Left lung (tissue), 14 donors: ENCODE results near the gene OR5K2. TPM values are rescaled to one million over a fixed set of nuclear protein-coding genes. Genes with fewer than 3 reads are reported as not detected.

Experiments used
- ATAC-seq: fragments of 200-7000 bp; cut with Tn5 transposase; one replicate; pipeline ENCODE4 v1.9.1; 2020; ENCODE audit warnings: moderate library complexity
- DNase-seq, 4 donors: peaks; one replicate each; pipeline ENCODE4 v3.0.0-alpha.2; 2013 to 2020
- H3K27ac ChIP-seq, 2 donors: fragments of 200-600 bp; sonication (generic) in 1 of 2; one replicate each; pipeline versions ENCODE4 v1.5.0 to v1.8.0; 2020 to 2021
- H3K27me3 ChIP-seq, 2 donors: fragments of 200-600 bp; sonication (generic) in 1 of 2; one replicate each; pipeline versions ENCODE4 v1.5.0 to v1.8.0; 2020 to 2021
- H3K36me3 ChIP-seq, 2 donors: fragments of 200-600 bp; sonication (generic) in 1 of 2; one replicate each; pipeline versions ENCODE4 v1.5.0 to v1.8.0; 2020 to 2021
- H3K4me1 ChIP-seq, 2 donors: fragments of 200-600 bp; one replicate each; pipeline ENCODE4 v1.8.0; 2021
- H3K4me3 ChIP-seq, 2 donors: fragments of 200-600 bp; sonication (generic) in 1 of 2; one replicate each; pipeline versions ENCODE4 v1.5.0 to v1.8.0; 2020 to 2021; ENCODE audit warnings: mild to moderate bottlenecking in 1 of 2
- H3K9me3 ChIP-seq, 2 donors: fragments of 200-600 bp; sonication (generic) in 1 of 2; one replicate each; pipeline versions ENCODE4 v1.5.0 to v1.8.0; 2020 to 2021
- intact Hi-C, 2 donors: fragments of 100-400 bp; cut with DNase I; formaldehyde crosslinking; loops; one replicate each; pipeline versions ENCODE4 v1.11.2 to v1.14.2; 2022
- long read RNA-seq, 12 donors: library from polyadenylated mRNA in 2 of 12; unstranded in 2 of 12; transcript quantifications; one replicate each; pipeline ENCODE4 v2.0.0 and lab custom pipeline, GENCODE V29; 2019 to 2026
- polyA plus RNA-seq, 6 donors: library from polyadenylated mRNA; unstranded; fragments of 120-200 nt; gene quantifications; one replicate each; pipeline ENCODE4 v1.2.1, GENCODE V29; 2013; ENCODE audit not compliant: insufficient read length in 6 of 6
- total RNA-seq, 2 donors: library from RNA; stranded (reverse); fragmentation: NEBNext Ultra II Directional; extraction: Animal tissue kit (Norgen Biotek cat#: 25700); gene quantifications; one replicate each; pipeline ENCODE4 v1.2.1, GENCODE V29; 2021
- TF ChIP-seq, protein P1 (sequence below), 2 donors: fragments of 200-600 bp; sonication (generic) in 1 of 2; IDR thresholded peaks; one replicate each; pipeline versions ENCODE4 v1.5.0 to v1.8.0; 2021; ENCODE audit warnings: antibody characterized with exemption in 2 of 2
- donor health status: DM: no; HTN: yes; CAD: no.
- donor health status: DM: no; HTN: no; CAD: no.

The OR5K2 gene
- total RNA-seq (not detected), polyA plus RNA-seq (under 1 TPM; 0.17 to 0.97 (median 0.46) TPM)
- long read RNA-seq, donor 1: 0 reads
- long read RNA-seq, donor 2: 0 reads
- long read RNA-seq, donor 3: 0 reads
- long read RNA-seq, donor 4: 0 reads
- long read RNA-seq, donor 5: 0 reads
- long read RNA-seq, donor 6: 0 reads
- long read RNA-seq, donor 7: 0 reads
- long read RNA-seq, donor 8: 0 reads
- long read RNA-seq, donor 9: 0 reads
- long read RNA-seq, donor 10: 0 reads
- long read RNA-seq, donor 11, partial matches to known transcripts: 0 of 1 reads
- long read RNA-seq, donor 11, other reads (novel, unspliced or antisense): 0 of 1 reads
- long read RNA-seq, donor 12: 0 reads

- ATAC-seq: no peak
- DNase-seq: no peak
- H3K4me1 ChIP-seq: no peaks in the 10 kb centered on the region
- no peaks in the 10 kb centered on the region for H3K27me3 ChIP-seq
- H3K4me3 ChIP-seq: no peak within 1 kb of the TSS
- TF ChIP-seq, protein P1, sequence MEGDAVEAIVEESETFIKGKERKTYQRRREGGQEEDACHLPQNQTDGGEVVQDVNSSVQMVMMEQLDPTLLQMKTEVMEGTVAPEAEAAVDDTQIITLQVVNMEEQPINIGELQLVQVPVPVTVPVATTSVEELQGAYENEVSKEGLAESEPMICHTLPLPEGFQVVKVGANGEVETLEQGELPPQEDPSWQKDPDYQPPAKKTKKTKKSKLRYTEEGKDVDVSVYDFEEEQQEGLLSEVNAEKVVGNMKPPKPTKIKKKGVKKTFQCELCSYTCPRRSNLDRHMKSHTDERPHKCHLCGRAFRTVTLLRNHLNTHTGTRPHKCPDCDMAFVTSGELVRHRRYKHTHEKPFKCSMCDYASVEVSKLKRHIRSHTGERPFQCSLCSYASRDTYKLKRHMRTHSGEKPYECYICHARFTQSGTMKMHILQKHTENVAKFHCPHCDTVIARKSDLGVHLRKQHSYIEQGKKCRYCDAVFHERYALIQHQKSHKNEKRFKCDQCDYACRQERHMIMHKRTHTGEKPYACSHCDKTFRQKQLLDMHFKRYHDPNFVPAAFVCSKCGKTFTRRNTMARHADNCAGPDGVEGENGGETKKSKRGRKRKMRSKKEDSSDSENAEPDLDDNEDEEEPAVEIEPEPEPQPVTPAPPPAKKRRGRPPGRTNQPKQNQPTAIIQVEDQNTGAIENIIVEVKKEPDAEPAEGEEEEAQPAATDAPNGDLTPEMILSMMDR (IDR thresholded peaks at IDR 0.05): no peak
- no peak within 1 kb of the TSS for H3K27ac ChIP-seq
- intact Hi-C loops: no loop called here
- H3K36me3 ChIP-seq: no peaks in the 10 kb centered on the region
- no peaks in the 10 kb centered on the region for H3K9me3 ChIP-seq
Measured at GRCh38 chr3:98497381-98497780, at the start of gene OR5K2. Gene OR5K2, plus strand, starts transcription at chr3:98497681. Its CDS starts 0 bp downstream, at chr3:98497681.

- no peaks in the 10 kb centered on the region for H3K27me3 ChIP-seq
- TF ChIP-seq, protein P1 (IDR thresholded peaks at IDR 0.05): no peak
- DNase-seq (no peak), ATAC-seq (no peak)
- no peaks in the 10 kb centered on the region for H3K36me3 ChIP-seq
- intact Hi-C loops: no loop called here
- H3K9me3 ChIP-seq: no peaks in the 10 kb centered on the region
- no peak overlapping the region for H3K4me3 ChIP-seq
- no peak overlapping the region for H3K27ac ChIP-seq
- no peaks in the 10 kb centered on the region for H3K4me1 ChIP-seq
Measured at GRCh38 chr3:98449606-98450193, 47.8 kb upstream of the OR5K2 start.

DNA sequence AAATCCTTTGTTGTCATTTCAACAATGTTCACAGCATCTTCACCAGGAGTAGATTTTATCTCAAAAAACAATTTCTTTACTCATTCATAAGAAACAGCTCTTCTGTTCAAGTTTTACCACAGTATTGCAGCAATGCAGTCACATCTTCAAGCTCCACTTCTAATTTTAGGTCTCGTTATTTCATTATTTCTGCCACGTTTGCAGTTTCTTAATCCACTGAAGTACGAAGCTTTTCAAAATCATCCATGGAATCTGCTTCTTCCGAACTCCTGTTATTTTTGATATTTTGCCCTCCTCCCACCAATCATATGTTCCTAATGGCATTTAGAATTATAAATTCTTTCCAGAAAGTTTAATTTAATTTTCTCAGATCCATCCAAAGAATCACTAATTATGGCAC lies 47.1 kb upstream of the OR5K2 start:
- TF ChIP-seq, protein P1 (IDR thresholded peaks at IDR 0.05): no peak
- H3K4me1 ChIP-seq: no peaks in the 10 kb centered on the region
- H3K27me3 ChIP-seq: no peaks in the 10 kb centered on the region
- no peaks in the 10 kb centered on the region for H3K9me3 ChIP-seq
- H3K36me3 ChIP-seq: no peaks in the 10 kb centered on the region
- no peak for DNase-seq
- intact Hi-C loops: no loop called here
- ATAC-seq: no peak
- H3K27ac ChIP-seq: no peak overlapping the region
- no peak overlapping the region for H3K4me3 ChIP-seq

DNA sequence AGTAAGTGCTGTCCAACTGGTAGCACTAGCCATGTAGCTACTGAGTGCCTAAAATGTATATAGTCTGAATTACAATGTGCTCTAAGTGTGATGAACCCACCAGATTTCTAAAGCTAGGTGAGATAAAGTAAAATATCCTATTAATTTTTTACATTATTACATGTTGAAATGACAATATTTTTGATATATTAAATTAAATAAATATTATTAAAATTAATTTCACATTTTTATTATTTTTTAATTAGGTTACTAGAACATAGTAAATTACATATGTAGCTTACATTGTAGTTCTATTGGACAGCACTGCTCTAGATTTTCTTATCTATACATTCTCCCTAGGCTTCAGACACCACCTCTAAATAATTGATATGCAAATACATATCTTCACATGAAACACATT lies 43.7 kb upstream of the OR5K2 start:
- no peak overlapping the region for H3K4me3 ChIP-seq

GRCh38 chr3:98454929-98455328 lies 42.6 kb upstream of the OR5K2 start:
- DNase-seq (no peak), ATAC-seq (no peak)
- H3K4me1 ChIP-seq: no peaks in the 10 kb centered on the region
- intact Hi-C loops: no loop called here
- H3K27ac ChIP-seq: no peak overlapping the region
- H3K4me3 ChIP-seq: no peak overlapping the region
- no peaks in the 10 kb centered on the region for H3K27me3 ChIP-seq
- H3K36me3 ChIP-seq: no peaks in the 10 kb centered on the region
- TF ChIP-seq, protein P1 (IDR thresholded peaks at IDR 0.05): no peak
- peaks cover 0 to 4% of the 10 kb centered on the region in 2 donors for H3K9me3 ChIP-seq

More for the DNA sequence above, 43.7 kb upstream of the OR5K2 start:
- no peak overlapping the region for H3K27ac ChIP-seq
- TF ChIP-seq, protein P1 (IDR thresholded peaks at IDR 0.05): no peak
- H3K27me3 ChIP-seq: no peaks in the 10 kb centered on the region
- peaks cover 0 to 4% of the 10 kb centered on the region in 2 donors for H3K9me3 ChIP-seq
- DNase-seq (no peak), ATAC-seq (no peak)
- no peaks in the 10 kb centered on the region for H3K36me3 ChIP-seq
- no peaks in the 10 kb centered on the region for H3K4me1 ChIP-seq
- intact Hi-C loops: no loop called here
